ENCODE data around the gene NXN.
"Not testable (repeated sequence)": the region's sequence is repeated elsewhere in the genome, so short reads cannot be mapped to it uniquely, and the experiment has no call there.

NXN gene

GRCh38 chr17:976312-976711, 3.3 kb downstream of the NXN start:
- Histone ChIP-seq H3K9me3 (ENCODE audit: control insufficient read depth, low read length) (no peaks in the 10 kb centered on the region), H3K4me1 (ENCODE audit: control insufficient read depth, insufficient read depth, low read length) (peaks cover 25% of the 10 kb centered on the region), H3K27me3 (replicated peaks; ENCODE audit: control insufficient read depth, insufficient read depth, low read length) (no peaks in the 10 kb centered on the region), H3K9ac (ENCODE audit: low read length) (no peak overlapping the region), H3K36me3 (ENCODE audit: control insufficient read depth, insufficient read depth, low read length, severe bottlenecking) (no peaks in the 10 kb centered on the region), H3K4me3 (ENCODE audit: low read length) (no peak overlapping the region)
- DNase-seq (ENCODE audit: low read depth) = no peak

GRCh38 chr17:975371-975915, 4.1 kb downstream of the NXN start:
- H3K9ac ChIP-seq (ENCODE audit: low read length) = no peak overlapping the region
- H3K9me3 ChIP-seq (ENCODE audit: control insufficient read depth, low read length) = no peaks in the 10 kb centered on the region
- DNase-seq (ENCODE audit: low read depth) = peak; percentile 72
- H3K27me3 ChIP-seq (replicated peaks; ENCODE audit: control insufficient read depth, insufficient read depth, low read length) = no peaks in the 10 kb centered on the region
- peak overlapping the region; percentile 57 for H3K4me3 ChIP-seq (ENCODE audit: low read length)
- peaks cover 25% of the 10 kb centered on the region for H3K4me1 ChIP-seq (ENCODE audit: control insufficient read depth, insufficient read depth, low read length)
- H3K36me3 ChIP-seq (ENCODE audit: control insufficient read depth, insufficient read depth, low read length, severe bottlenecking) = no peaks in the 10 kb centered on the region

- H3K9me3 ChIP-seq (ENCODE audit: control insufficient read depth, low read length); H3K9ac ChIP-seq (ENCODE audit: low read length); H3K4me3 ChIP-seq (ENCODE audit: low read length); H3K27me3 ChIP-seq (replicated peaks; ENCODE audit: control insufficient read depth, insufficient read depth, low read length); DNase-seq (ENCODE audit: low read depth); H3K36me3 ChIP-seq (ENCODE audit: control insufficient read depth, insufficient read depth, low read length, severe bottlenecking): not testable (repeated sequence)
- peaks cover 28% of the 10 kb centered on the region for H3K4me1 ChIP-seq (ENCODE audit: control insufficient read depth, insufficient read depth, low read length)
Observed at GRCh38 chr17:974778-975177, 4.8 kb downstream of the NXN start.

- no peak for DNase-seq (ENCODE audit: low read depth)
- Histone ChIP-seq H3K4me3 (ENCODE audit: low read length) (no peak overlapping the region), H3K36me3 (ENCODE audit: control insufficient read depth, insufficient read depth, low read length, severe bottlenecking) (no peaks in the 10 kb centered on the region), H3K9me3 (ENCODE audit: control insufficient read depth, low read length) (no peaks in the 10 kb centered on the region), H3K9ac (ENCODE audit: low read length) (no peak overlapping the region), H3K27me3 (replicated peaks; ENCODE audit: control insufficient read depth, insufficient read depth, low read length) (no peaks in the 10 kb centered on the region), H3K4me1 (ENCODE audit: control insufficient read depth, insufficient read depth, low read length) (peaks cover 32% of the 10 kb centered on the region)
Observed at GRCh38 chr17:973053-973452, 6.5 kb downstream of the NXN start.

- peaks cover 26% of the 10 kb centered on the region for H3K4me1 ChIP-seq (ENCODE audit: control insufficient read depth, insufficient read depth, low read length)
- not testable (repeated sequence) for H3K9me3 ChIP-seq (ENCODE audit: control insufficient read depth, low read length); H3K36me3 ChIP-seq (ENCODE audit: control insufficient read depth, insufficient read depth, low read length, severe bottlenecking); H3K27me3 ChIP-seq (replicated peaks; ENCODE audit: control insufficient read depth, insufficient read depth, low read length); H3K9ac ChIP-seq (ENCODE audit: low read length); H3K4me3 ChIP-seq (ENCODE audit: low read length); DNase-seq (ENCODE audit: low read depth)
Observed at GRCh38 chr17:971861-972260, 7.7 kb downstream of the NXN start.

GRCh38 chr17:970364-970763, 9.2 kb downstream of the NXN start:
- no peak overlapping the region for H3K4me3 ChIP-seq (ENCODE audit: low read length)
- no peaks in the 10 kb centered on the region for H3K36me3 ChIP-seq (ENCODE audit: control insufficient read depth, insufficient read depth, low read length, severe bottlenecking)
- no peak for DNase-seq (ENCODE audit: low read depth)
- peaks cover 15% of the 10 kb centered on the region for H3K4me1 ChIP-seq (ENCODE audit: control insufficient read depth, insufficient read depth, low read length)
- no peaks in the 10 kb centered on the region for H3K9me3 ChIP-seq (ENCODE audit: control insufficient read depth, low read length)
- H3K27me3 ChIP-seq (replicated peaks; ENCODE audit: control insufficient read depth, insufficient read depth, low read length) = no peaks in the 10 kb centered on the region
- H3K9ac ChIP-seq (ENCODE audit: low read length) = no peak overlapping the region

GRCh38 chr17:969811-970355, 9.7 kb downstream of the NXN start:
- peaks cover 11% of the 10 kb centered on the region for H3K4me1 ChIP-seq (ENCODE audit: control insufficient read depth, insufficient read depth, low read length)
- peak overlapping the region; percentile 1 for H3K9ac ChIP-seq (ENCODE audit: low read length)
- H3K4me3 ChIP-seq (ENCODE audit: low read length) = peak overlapping the region; percentile 53
- no peaks in the 10 kb centered on the region for H3K36me3 ChIP-seq (ENCODE audit: control insufficient read depth, insufficient read depth, low read length, severe bottlenecking)
- H3K9me3 ChIP-seq (ENCODE audit: control insufficient read depth, low read length) = no peaks in the 10 kb centered on the region
- peak; percentile 65 for DNase-seq (ENCODE audit: low read depth)
- no peaks in the 10 kb centered on the region for H3K27me3 ChIP-seq (replicated peaks; ENCODE audit: control insufficient read depth, insufficient read depth, low read length)

GRCh38 chr17:968812-969730, 10.5 kb downstream of the NXN start:
- DNase-seq (ENCODE audit: low read depth) = peak; percentile 83
- Histone ChIP-seq H3K36me3 (ENCODE audit: control insufficient read depth, insufficient read depth, low read length, severe bottlenecking) (no peaks in the 10 kb centered on the region), H3K27me3 (replicated peaks; ENCODE audit: control insufficient read depth, insufficient read depth, low read length) (no peaks in the 10 kb centered on the region), H3K4me1 (ENCODE audit: control insufficient read depth, insufficient read depth, low read length) (peaks cover 11% of the 10 kb centered on the region), H3K9me3 (ENCODE audit: control insufficient read depth, low read length) (no peaks in the 10 kb centered on the region), H3K4me3 (ENCODE audit: low read length) (peak overlapping the region; percentile 53), H3K9ac (ENCODE audit: low read length) (peak overlapping the region; percentile 1)

GRCh38 chr17:967122-967521, 12.5 kb downstream of the NXN start:
- Histone ChIP-seq H3K9ac (ENCODE audit: low read length) (no peak overlapping the region), H3K4me1 (ENCODE audit: control insufficient read depth, insufficient read depth, low read length) (peaks cover 11% of the 10 kb centered on the region), H3K4me3 (ENCODE audit: low read length) (no peak overlapping the region), H3K9me3 (ENCODE audit: control insufficient read depth, low read length) (no peaks in the 10 kb centered on the region), H3K36me3 (ENCODE audit: control insufficient read depth, insufficient read depth, low read length, severe bottlenecking) (no peaks in the 10 kb centered on the region), H3K27me3 (replicated peaks; ENCODE audit: control insufficient read depth, insufficient read depth, low read length) (no peaks in the 10 kb centered on the region)
- DNase-seq (ENCODE audit: low read depth) = no peak

GRCh38 chr17:965311-965989, 14.1 kb downstream of the NXN start:
- no peaks in the 10 kb centered on the region for H3K27me3 ChIP-seq (replicated peaks; ENCODE audit: control insufficient read depth, insufficient read depth, low read length)
- no peak for DNase-seq (ENCODE audit: low read depth)
- no peaks in the 10 kb centered on the region for H3K9me3 ChIP-seq (ENCODE audit: control insufficient read depth, low read length)
- peaks cover 11% of the 10 kb centered on the region for H3K4me1 ChIP-seq (ENCODE audit: control insufficient read depth, insufficient read depth, low read length)
- no peak overlapping the region for H3K4me3 ChIP-seq (ENCODE audit: low read length)
- no peak overlapping the region for H3K9ac ChIP-seq (ENCODE audit: low read length)
- H3K36me3 ChIP-seq (ENCODE audit: control insufficient read depth, insufficient read depth, low read length, severe bottlenecking) = no peaks in the 10 kb centered on the region

GRCh38 chr17:964876-965275, 14.7 kb downstream of the NXN start:
- Histone ChIP-seq H3K27me3 (replicated peaks; ENCODE audit: control insufficient read depth, insufficient read depth, low read length) (no peaks in the 10 kb centered on the region), H3K4me3 (ENCODE audit: low read length) (no peak overlapping the region), H3K4me1 (ENCODE audit: control insufficient read depth, insufficient read depth, low read length) (peaks cover 8% of the 10 kb centered on the region), H3K9ac (ENCODE audit: low read length) (no peak overlapping the region), H3K36me3 (ENCODE audit: control insufficient read depth, insufficient read depth, low read length, severe bottlenecking) (no peaks in the 10 kb centered on the region), H3K9me3 (ENCODE audit: control insufficient read depth, low read length) (no peaks in the 10 kb centered on the region)
- DNase-seq (ENCODE audit: low read depth) = no peak
